Measurements from ENCODE around the gene RRAS.

The RRAS gene

DNA sequence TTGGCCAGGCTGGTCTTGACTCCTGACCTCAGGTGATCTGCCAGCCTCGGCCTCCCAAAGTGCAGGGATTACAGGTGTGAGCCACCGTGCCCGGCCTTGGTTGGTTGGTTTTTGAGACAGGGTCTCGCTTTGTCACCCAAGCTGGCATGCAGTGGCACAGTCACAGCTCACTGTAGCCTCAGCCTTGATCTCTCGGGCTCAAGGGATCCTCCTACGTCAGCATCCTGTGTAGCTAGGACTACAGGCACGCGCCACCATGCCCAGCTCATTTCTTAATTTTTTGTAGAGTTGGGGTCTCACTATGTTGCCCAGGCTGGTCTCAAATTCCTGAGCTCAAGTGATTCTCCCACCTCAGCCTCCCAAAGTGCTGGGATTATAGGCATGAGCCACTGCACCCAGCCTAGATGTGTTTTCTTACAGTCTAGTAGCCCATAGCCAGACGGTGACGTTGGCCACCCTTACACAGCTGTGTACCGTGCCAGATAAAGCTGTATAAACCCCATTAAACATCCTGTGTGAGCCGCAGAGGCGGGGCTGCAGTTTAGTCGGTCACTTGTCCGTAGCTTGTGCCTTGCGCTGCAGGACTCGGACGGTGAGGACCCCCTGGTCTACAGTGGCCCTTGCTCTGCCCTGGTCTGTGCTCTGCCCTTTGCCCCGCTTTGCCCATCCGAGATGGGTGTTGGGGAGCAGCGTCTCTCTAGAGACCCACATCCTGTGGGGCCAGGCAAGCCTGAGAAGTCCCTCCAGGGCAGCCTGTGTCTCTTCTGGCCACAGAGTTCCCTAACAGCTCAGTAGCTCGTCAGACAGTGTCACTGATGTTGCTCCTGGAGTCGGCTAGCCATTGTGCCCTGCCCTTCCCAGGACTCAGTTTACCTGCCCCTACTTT is 15.9 kb upstream of the RRAS start:
- no peak overlapping the region for H3K9ac ChIP-seq (ENCODE audit: low read length in 5 of 5)
- no peak overlapping the region for H3K27ac ChIP-seq (ENCODE audit: low read depth, low read length)
- no peaks in the 10 kb centered on the region for H3K27me3 ChIP-seq (ENCODE audit: control insufficient read depth in 5 of 5, insufficient read depth in 4 of 5, low read length in 5 of 5)
- no peak overlapping the region for H3K4me3 ChIP-seq (ENCODE audit: low read depth in 1 of 5, low read length in 5 of 5)
- no peaks in the 10 kb centered on the region for H3K9me3 ChIP-seq (ENCODE audit: control insufficient read depth in 5 of 5, low read length in 5 of 5)
- H3K4me1 ChIP-seq (ENCODE audit: control insufficient read depth in 5 of 5, insufficient read depth in 5 of 5, low read length in 5 of 5): no peaks in the 10 kb centered on the region
- H3K36me3 ChIP-seq (ENCODE audit: control insufficient read depth in 5 of 5, insufficient read depth in 5 of 5, low read length in 5 of 5): peaks cover 0 to 95% (median 90%) of the 10 kb centered on the region in 5 donors

GRCh38 chr19:49654581-49654980 is 14.6 kb upstream of the RRAS start:
- no peak overlapping the region for H3K27ac ChIP-seq (ENCODE audit: low read depth, low read length)
- no peak overlapping the region for H3K4me3 ChIP-seq (ENCODE audit: low read depth in 1 of 5, low read length in 5 of 5)
- H3K9me3 ChIP-seq (ENCODE audit: control insufficient read depth in 5 of 5, low read length in 5 of 5): no peaks in the 10 kb centered on the region
- H3K9ac ChIP-seq (ENCODE audit: low read length in 5 of 5): no peak overlapping the region
- H3K27me3 ChIP-seq (ENCODE audit: control insufficient read depth in 5 of 5, insufficient read depth in 4 of 5, low read length in 5 of 5): no peaks in the 10 kb centered on the region
- no peaks in the 10 kb centered on the region for H3K4me1 ChIP-seq (ENCODE audit: control insufficient read depth in 5 of 5, insufficient read depth in 5 of 5, low read length in 5 of 5)
- H3K36me3 ChIP-seq (ENCODE audit: control insufficient read depth in 5 of 5, insufficient read depth in 5 of 5, low read length in 5 of 5): peaks cover 0 to 94% (median 89%) of the 10 kb centered on the region in 5 donors

DNA sequence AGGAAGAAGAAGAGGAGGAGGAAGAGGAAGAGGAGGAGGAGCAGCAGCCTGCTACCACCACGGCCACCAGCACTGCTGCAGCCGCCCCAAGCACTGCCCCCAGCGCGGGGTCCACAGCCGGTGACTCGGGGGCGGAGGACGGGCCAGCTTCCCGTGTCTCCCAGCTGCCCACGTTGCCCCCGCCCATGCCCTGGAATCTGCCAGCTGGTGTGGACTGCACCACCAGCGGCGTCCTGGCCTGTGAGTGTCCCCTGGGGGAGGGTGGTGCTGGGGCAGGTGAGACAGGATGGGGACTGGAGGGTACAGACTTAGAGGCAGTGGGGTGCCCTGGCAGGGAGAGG is 13.5 kb upstream of the RRAS start:
- no peaks in the 10 kb centered on the region for H3K9me3 ChIP-seq (ENCODE audit: control insufficient read depth in 5 of 5, low read length in 5 of 5)
- H3K27ac ChIP-seq (ENCODE audit: low read depth, low read length): no peak overlapping the region
- no peak overlapping the region for H3K4me3 ChIP-seq (ENCODE audit: low read depth in 1 of 5, low read length in 5 of 5)
- H3K27me3 ChIP-seq (ENCODE audit: control insufficient read depth in 5 of 5, insufficient read depth in 4 of 5, low read length in 5 of 5): no peaks in the 10 kb centered on the region
- no peak overlapping the region for H3K9ac ChIP-seq (ENCODE audit: low read length in 5 of 5)
- H3K36me3 ChIP-seq (ENCODE audit: control insufficient read depth in 5 of 5, insufficient read depth in 5 of 5, low read length in 5 of 5): peaks cover 0 to 91% (median 84%) of the 10 kb centered on the region in 5 donors
- no peaks in the 10 kb centered on the region for H3K4me1 ChIP-seq (ENCODE audit: control insufficient read depth in 5 of 5, insufficient read depth in 5 of 5, low read length in 5 of 5)

GRCh38 chr19:49652551-49653465 is 12.9 kb upstream of the RRAS start:
- no peak overlapping the region for H3K4me3 ChIP-seq (ENCODE audit: low read depth in 1 of 5, low read length in 5 of 5)
- H3K9me3 ChIP-seq (ENCODE audit: control insufficient read depth in 5 of 5, low read length in 5 of 5): no peaks in the 10 kb centered on the region
- no peaks in the 10 kb centered on the region for H3K27me3 ChIP-seq (ENCODE audit: control insufficient read depth in 5 of 5, insufficient read depth in 4 of 5, low read length in 5 of 5)
- H3K4me1 ChIP-seq (ENCODE audit: control insufficient read depth in 5 of 5, insufficient read depth in 5 of 5, low read length in 5 of 5): no peaks in the 10 kb centered on the region
- H3K9ac ChIP-seq (ENCODE audit: low read length in 5 of 5): no peak overlapping the region
- H3K36me3 ChIP-seq (ENCODE audit: control insufficient read depth in 5 of 5, insufficient read depth in 5 of 5, low read length in 5 of 5): peaks cover 0 to 88% (median 79%) of the 10 kb centered on the region in 5 donors
- no peak overlapping the region for H3K27ac ChIP-seq (ENCODE audit: low read depth, low read length)

GRCh38 chr19:49651820-49652550 is 12.0 kb upstream of the RRAS start:
- no peaks in the 10 kb centered on the region for H3K4me1 ChIP-seq (ENCODE audit: control insufficient read depth in 5 of 5, insufficient read depth in 5 of 5, low read length in 5 of 5)
- no peak overlapping the region for H3K9ac ChIP-seq (ENCODE audit: low read length in 5 of 5)
- H3K9me3 ChIP-seq (ENCODE audit: control insufficient read depth in 5 of 5, low read length in 5 of 5): no peaks in the 10 kb centered on the region
- H3K4me3 ChIP-seq (ENCODE audit: low read depth in 1 of 5, low read length in 5 of 5): no peak overlapping the region
- H3K36me3 ChIP-seq (ENCODE audit: control insufficient read depth in 5 of 5, insufficient read depth in 5 of 5, low read length in 5 of 5): peaks cover 0 to 89% (median 79%) of the 10 kb centered on the region in 5 donors
- H3K27me3 ChIP-seq (ENCODE audit: control insufficient read depth in 5 of 5, insufficient read depth in 4 of 5, low read length in 5 of 5): no peaks in the 10 kb centered on the region
- no peak overlapping the region for H3K27ac ChIP-seq (ENCODE audit: low read depth, low read length)

DNA sequence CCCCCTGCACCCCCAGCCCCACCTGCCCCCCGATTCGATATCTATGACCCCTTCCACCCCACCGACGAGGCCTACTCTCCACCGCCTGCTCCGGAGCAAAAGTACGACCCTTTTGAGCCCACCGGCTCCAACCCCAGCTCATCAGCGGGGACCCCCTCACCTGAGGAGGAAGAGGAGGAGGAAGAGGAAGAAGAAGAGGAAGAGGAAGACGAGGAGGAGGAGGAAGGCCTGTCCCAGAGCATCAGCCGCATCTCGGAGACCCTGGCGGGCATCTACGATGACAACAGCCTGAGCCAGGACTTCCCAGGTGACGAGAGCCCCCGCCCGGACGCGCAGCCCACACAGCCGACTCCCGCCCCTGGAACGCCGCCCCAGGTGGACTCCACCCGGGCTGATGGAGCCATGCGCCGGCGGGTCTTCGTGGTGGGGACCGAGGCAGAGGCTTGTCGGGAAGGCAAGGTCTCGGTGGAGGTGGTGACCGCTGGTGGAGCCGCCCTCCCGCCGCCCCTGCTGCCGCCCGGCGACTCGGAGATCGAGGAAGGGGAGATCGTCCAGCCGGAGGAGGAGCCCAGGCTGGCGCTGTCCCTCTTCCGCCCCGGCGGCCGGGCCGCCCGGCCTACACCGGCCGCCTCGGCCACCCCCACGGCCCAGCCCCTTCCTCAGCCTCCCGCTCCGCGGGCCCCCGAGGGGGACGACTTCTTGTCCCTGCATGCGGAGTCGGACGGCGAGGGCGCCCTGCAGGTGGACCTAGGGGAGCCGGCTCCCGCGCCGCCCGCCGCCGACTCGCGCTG is 11.3 kb upstream of the RRAS start:
- Histone ChIP-seq H3K36me3 (ENCODE audit: control insufficient read depth in 5 of 5, insufficient read depth in 5 of 5, low read length in 5 of 5) (peaks cover 0 to 89% (median 79%) of the 10 kb centered on the region in 5 donors), H3K4me1 (ENCODE audit: control insufficient read depth in 5 of 5, insufficient read depth in 5 of 5, low read length in 5 of 5) (no peaks in the 10 kb centered on the region), H3K9me3 (ENCODE audit: control insufficient read depth in 5 of 5, low read length in 5 of 5) (no peaks in the 10 kb centered on the region), H3K4me3 (ENCODE audit: low read depth in 1 of 5, low read length in 5 of 5) (no peak overlapping the region), H3K27ac (ENCODE audit: low read depth, low read length) (no peak overlapping the region), H3K27me3 (ENCODE audit: control insufficient read depth in 5 of 5, insufficient read depth in 4 of 5, low read length in 5 of 5) (no peaks in the 10 kb centered on the region), H3K9ac (ENCODE audit: low read length in 5 of 5) (no peak overlapping the region)

DNA sequence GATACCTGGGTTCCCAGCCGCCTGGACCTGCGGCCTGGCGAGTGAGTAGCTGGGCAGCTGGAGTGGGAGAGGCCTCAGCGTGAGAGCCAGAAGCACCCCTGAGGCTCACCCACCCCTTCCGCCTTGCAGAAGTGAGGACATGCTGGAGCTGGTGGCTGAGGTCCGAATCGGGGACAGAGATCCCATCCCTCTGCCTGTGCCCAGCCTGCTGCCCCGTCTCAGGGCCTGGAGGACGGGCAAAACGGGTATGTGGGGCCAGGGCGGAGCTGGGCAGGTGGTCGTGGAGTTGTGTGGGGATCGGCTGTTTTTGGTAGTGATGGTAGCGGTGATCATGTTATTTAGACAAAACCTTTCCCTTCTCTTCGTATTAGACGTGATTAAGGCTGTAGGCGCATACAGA is 6.6 kb upstream of the RRAS start:
- Histone ChIP-seq H3K4me1 (ENCODE audit: control insufficient read depth in 5 of 5, insufficient read depth in 5 of 5, low read length in 5 of 5) (peaks cover 3 to 35% (median 31%) of the 10 kb centered on the region in 5 donors), H3K9ac (ENCODE audit: low read length in 5 of 5) (no peak overlapping the region), H3K36me3 (ENCODE audit: control insufficient read depth in 5 of 5, insufficient read depth in 5 of 5, low read length in 5 of 5) (peaks cover 0 to 59% (median 50%) of the 10 kb centered on the region in 5 donors), H3K27ac (ENCODE audit: low read depth, low read length) (no peak overlapping the region), H3K4me3 (ENCODE audit: low read depth in 1 of 5, low read length in 5 of 5) (no peak overlapping the region), H3K9me3 (ENCODE audit: control insufficient read depth in 5 of 5, low read length in 5 of 5) (no peaks in the 10 kb centered on the region), H3K27me3 (ENCODE audit: control insufficient read depth in 5 of 5, insufficient read depth in 4 of 5, low read length in 5 of 5) (no peaks in the 10 kb centered on the region)

- H3K4me1 ChIP-seq (ENCODE audit: control insufficient read depth in 5 of 5, insufficient read depth in 5 of 5, low read length in 5 of 5): peaks cover 4 to 41% (median 36%) of the 10 kb centered on the region in 5 donors
- H3K9me3 ChIP-seq (ENCODE audit: control insufficient read depth in 5 of 5, low read length in 5 of 5): no peaks in the 10 kb centered on the region
- no peak overlapping the region for H3K9ac ChIP-seq (ENCODE audit: low read length in 5 of 5)
- peaks cover 0 to 53% (median 46%) of the 10 kb centered on the region in 5 donors for H3K36me3 ChIP-seq (ENCODE audit: control insufficient read depth in 5 of 5, insufficient read depth in 5 of 5, low read length in 5 of 5)
- no peak overlapping the region for H3K27ac ChIP-seq (ENCODE audit: low read depth, low read length)
- H3K27me3 ChIP-seq (ENCODE audit: control insufficient read depth in 5 of 5, insufficient read depth in 4 of 5, low read length in 5 of 5): no peaks in the 10 kb centered on the region
- H3K4me3 ChIP-seq (ENCODE audit: low read depth in 1 of 5, low read length in 5 of 5): no peak overlapping the region
Measured at GRCh38 chr19:49645995-49646394, 6.1 kb upstream of the RRAS start.

DNA sequence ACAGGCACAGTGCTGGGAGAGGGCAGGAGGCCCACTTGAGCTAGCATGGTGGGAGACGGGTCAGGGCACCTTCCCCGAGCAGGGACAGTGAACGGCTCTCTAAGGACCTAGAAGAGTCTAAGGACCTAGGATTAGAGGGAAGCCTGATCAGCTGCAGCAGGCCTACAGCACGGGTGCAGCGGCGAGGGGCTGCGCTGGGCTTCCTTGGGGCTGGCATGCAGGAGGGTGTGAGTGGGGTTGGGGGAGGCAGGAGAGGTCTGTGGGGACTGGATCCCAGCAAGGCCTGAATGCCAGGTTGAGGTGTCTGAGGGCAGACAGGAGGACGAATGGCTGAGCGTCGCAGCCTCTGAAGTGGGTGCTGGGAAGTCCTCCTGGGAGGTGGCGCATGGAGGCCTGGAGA is 5.6 kb upstream of the RRAS start:
- Histone ChIP-seq H3K9me3 (ENCODE audit: control insufficient read depth in 5 of 5, low read length in 5 of 5) (no peaks in the 10 kb centered on the region), H3K9ac (ENCODE audit: low read length in 5 of 5) (no peak overlapping the region), H3K4me3 (ENCODE audit: low read depth in 1 of 5, low read length in 5 of 5) (no peak overlapping the region), H3K27me3 (ENCODE audit: control insufficient read depth in 5 of 5, insufficient read depth in 4 of 5, low read length in 5 of 5) (no peaks in the 10 kb centered on the region), H3K36me3 (ENCODE audit: control insufficient read depth in 5 of 5, insufficient read depth in 5 of 5, low read length in 5 of 5) (peaks cover 0 to 51% (median 44%) of the 10 kb centered on the region in 5 donors), H3K4me1 (ENCODE audit: control insufficient read depth in 5 of 5, insufficient read depth in 5 of 5, low read length in 5 of 5) (peaks cover 6 to 45% (median 40%) of the 10 kb centered on the region in 5 donors), H3K27ac (ENCODE audit: low read depth, low read length) (no peak overlapping the region)

All from subcutaneous abdominal adipose tissue (tissue), 5 donors.